GM10266 (cell line): Measurements from ENCODE around the gene NIFK.
"Not testable (repeated sequence)": the region's sequence is repeated elsewhere in the genome, so short reads cannot be mapped to it uniquely, and the experiment has no call there.

Experiments
- DNase-seq: peaks from one replicate; pipeline ENCODE4 v3.0.0; 2012; ENCODE audit errors: extremely low spot score
- TF ChIP-seq, protein P1 (sequence below): IDR thresholded peaks from 2 replicates; pipeline ENCODE4 v1.5.1; 2012; ENCODE audit warnings: mild to moderate bottlenecking, low read depth; ENCODE audit not compliant: control insufficient read depth, insufficient read depth; ENCODE audit errors: missing control alignments

Gene NIFK

DNA sequence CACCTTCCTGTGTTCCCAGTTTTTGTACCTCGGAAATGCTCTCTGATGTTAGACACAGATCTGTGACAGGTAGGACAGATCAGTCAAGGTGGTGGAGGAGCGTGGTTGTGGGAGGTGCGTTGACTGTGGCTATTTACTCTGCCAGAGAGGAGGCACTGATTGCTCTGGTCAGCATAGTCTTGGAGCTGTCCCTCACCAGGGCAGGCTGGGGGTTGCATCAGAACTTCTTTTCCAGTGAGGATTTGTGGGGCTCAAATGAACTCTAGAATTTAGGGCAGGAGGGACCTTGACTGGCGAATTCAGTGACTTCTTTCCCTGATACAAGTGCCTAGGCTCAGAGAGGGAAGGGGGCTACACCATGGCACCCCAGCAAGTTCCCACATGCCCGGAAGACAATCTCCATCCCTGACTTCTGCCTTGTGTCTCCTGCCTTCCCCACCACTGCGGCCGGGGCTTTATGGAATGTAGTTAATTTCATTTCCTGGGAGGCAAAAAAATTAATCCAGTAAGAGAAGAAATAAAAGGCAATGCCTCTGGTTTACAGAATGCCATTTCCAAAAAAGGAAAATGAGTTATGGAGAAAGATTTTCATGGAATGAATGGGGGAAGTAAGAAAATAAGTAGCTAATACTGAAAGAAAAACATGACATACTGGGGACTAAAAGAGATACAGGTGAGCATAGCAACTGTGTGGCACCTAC, 26.1 kb downstream of the NIFK start:
- no peak for DNase-seq
- TF ChIP-seq, protein P1, sequence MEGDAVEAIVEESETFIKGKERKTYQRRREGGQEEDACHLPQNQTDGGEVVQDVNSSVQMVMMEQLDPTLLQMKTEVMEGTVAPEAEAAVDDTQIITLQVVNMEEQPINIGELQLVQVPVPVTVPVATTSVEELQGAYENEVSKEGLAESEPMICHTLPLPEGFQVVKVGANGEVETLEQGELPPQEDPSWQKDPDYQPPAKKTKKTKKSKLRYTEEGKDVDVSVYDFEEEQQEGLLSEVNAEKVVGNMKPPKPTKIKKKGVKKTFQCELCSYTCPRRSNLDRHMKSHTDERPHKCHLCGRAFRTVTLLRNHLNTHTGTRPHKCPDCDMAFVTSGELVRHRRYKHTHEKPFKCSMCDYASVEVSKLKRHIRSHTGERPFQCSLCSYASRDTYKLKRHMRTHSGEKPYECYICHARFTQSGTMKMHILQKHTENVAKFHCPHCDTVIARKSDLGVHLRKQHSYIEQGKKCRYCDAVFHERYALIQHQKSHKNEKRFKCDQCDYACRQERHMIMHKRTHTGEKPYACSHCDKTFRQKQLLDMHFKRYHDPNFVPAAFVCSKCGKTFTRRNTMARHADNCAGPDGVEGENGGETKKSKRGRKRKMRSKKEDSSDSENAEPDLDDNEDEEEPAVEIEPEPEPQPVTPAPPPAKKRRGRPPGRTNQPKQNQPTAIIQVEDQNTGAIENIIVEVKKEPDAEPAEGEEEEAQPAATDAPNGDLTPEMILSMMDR, result no peak

- TF ChIP-seq, protein P1, result no peak
- DNase-seq, result no peak
Measured at GRCh38 chr2:121709776-121710469, 26.8 kb downstream of the NIFK start.

DNA sequence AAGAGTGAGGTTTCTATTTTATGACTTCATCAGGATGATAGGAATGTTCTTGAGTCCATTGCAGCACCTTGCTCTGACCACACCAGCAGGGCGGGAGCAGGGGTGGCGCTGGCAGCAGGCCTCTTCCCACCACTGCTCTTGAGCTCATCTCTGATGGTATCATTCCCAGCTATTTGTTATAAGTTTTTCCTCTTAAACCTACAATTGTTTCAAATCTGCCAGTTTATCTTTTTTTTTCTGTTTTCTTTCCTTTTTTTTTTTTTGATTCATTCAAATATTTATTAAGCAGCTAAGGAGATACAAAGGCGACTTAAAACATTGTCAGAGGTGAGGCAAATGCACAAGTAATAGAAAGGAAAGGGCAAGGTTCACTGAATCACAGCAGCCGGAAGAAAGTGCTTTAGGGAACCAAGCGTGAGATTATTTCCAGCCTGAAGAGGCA, 28.7 kb downstream of the NIFK start:
- no peak for DNase-seq
- TF ChIP-seq, protein P1, result no peak

DNA sequence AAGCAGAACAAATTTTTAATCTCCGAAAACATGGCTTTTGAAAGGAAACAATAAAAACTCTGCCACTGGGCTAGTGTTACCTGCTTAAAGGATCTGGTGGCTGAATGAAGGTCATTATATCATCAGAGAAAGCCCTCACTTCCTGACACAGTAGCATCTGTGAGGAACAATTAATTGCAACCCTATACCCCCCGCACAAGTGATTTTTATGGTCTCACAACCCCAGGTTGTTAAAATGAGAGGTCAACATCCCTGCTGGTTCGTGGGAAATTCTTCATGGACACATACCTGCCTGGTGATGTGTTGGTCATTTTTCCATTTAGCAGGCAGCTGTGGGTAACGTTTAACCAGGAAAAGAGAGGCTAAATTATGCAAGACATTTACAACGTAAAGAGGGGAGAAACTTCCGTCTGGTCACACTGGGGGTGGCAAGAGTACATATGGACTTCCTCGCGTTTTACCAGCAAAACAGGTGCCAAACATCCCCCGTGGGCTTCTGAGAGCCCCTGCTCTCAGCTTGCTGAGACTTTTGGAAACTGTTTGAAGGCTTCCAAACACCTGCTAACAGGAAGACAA, 29.2 kb downstream of the NIFK start:
- TF ChIP-seq, protein P1, result no peak
- DNase-seq, result no peak

GRCh38 chr2:121705958-121706357, 30.7 kb downstream of the NIFK start:
- DNase-seq, result no peak
- TF ChIP-seq, protein P1, result no peak

DNA sequence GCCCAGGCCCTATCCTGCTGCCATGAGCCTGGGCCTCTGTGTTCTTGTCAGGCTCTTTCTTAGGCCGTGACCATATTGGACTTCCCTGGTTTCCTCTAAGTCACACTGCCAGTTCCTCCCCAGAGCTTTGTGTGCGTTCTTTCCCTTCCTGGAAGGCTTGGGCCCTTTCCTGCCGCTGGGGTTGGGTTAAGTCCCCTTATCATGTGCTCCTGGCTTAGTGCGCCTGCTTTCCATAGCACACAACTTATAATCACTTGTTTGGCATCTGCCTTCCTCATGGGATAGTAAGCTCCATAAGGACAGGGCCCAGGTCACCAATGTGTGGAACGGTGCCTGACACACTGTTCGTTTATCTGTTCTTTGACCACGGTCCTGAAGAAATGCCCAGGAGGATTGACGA, 31.3 kb downstream of the NIFK start:
- DNase-seq, result no peak
- TF ChIP-seq, protein P1, result no peak

- DNase-seq, result not testable (repeated sequence)
Measured at GRCh38 chr2:121701761-121702160, 34.9 kb downstream of the NIFK start.
